Measurements from ENCODE around the gene RCBTB2. TPM values are rescaled to one million over a fixed set of nuclear protein-coding genes. Genes with fewer than 3 reads are reported as not detected.

The RCBTB2 gene
- total and polyA plus RNA-seq, 9 of the 15 experiments (the other 6 are each of a cell fraction or from before 2014, with no cell fraction given), result 0.91 to 3.3 (median 1.5) TPM

DNA sequence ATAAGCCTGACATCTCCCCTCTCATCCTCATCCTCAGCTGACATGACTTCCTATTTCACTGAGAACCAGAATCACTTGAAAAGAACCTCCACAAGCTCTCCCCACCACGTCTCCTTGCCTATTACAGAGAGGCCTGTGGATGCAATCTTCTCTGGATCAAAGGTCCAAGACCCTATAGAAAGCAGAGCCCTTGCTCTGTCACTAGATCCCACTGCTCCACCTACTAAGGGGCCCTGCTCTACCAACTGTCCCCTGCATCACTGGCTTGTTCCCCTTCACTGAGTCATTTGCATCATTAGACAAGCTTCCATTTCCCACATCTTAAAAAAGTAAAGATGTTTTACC lies 40.8 kb downstream of the RCBTB2 start:
- intact Hi-C loops (cut with micrococcal nuclease) (no loop called here), in situ Hi-C loops (cut with MboI) (no loop called here)
- Histone ChIP-seq H3K4me3 (no peak overlapping the region; the same call in 1 of the 2 replicates), H3K4me2 (ENCODE audit: insufficient read depth, low read length) (peak overlapping the region; percentile 73), H3K27me3 (ENCODE audit: control insufficient read depth in 2 of 2, insufficient read depth in 2 of 2, low read length in 2 of 2) (no peaks in the 10 kb centered on the region), H3K27ac (ENCODE audit: extremely low read depth, low read depth, low read length) (no peak overlapping the region), H3K9ac (ENCODE audit: insufficient read depth in 1 of 2, low read depth in 2 of 2, low read length in 2 of 2) (no peak overlapping the region), H3K36me3 (ENCODE audit: control insufficient read depth, insufficient read depth, low read length) (no peaks in the 10 kb centered on the region), H3K4me1 (replicated peaks in 1 of 2; ENCODE audit: control insufficient read depth in 2 of 2, insufficient read depth in 2 of 2, low read length in 2 of 2) (peaks cover 0 to 6% of the 10 kb centered on the region in 2 experiments; a peak in 2 of 5 replicates), H3K9me1 (ENCODE audit: control insufficient read depth, insufficient read depth, low read length) (no peaks in the 10 kb centered on the region), H2AFZ (ENCODE audit: low read depth, low read length) (peak overlapping the region; percentile 93), H3K9me3 (replicated peaks; ENCODE audit: control insufficient read depth, insufficient read depth, low read depth, low read length) (no peaks in the 10 kb centered on the region), H4K20me1 (replicated peaks; ENCODE audit: control insufficient read depth, insufficient read depth, low read length) (no peaks in the 10 kb centered on the region), H3K79me2 (ENCODE audit: control insufficient read depth, insufficient read depth, low read length) (no peaks in the 10 kb centered on the region)
- TSS peak; percentile 58 for BruUV-seq (replicated peaks)
- ATAC-seq (peak; percentile 59), DNase-seq (ENCODE audit: extremely low read depth in 1 of 4, low spot score in 3 of 4) (no peak), FAIRE-seq (no peak)
- ChIA-PET CTCF (ENCODE audit: low intra/inter-chr PET ratio) (no interaction called here), POLR2A (interaction anchor here (0.6 kb wide), 2 partner anchors 324 to 627 kb away, joined by 3 read pairs; no protein-coding TSS in a partner anchor)
- 60% methylated on average over 1 of the region's 1 CpG for WGBS (ENCODE audit: insufficient coverage, low coverage, missing lambda C conversion rate)
- TF ChIP-seq CHCHD3 (CRISPR knock-in tag; IDR thresholded peaks at IDR 0.05), result no peak
- no peak for TF ChIP-seq SMAD3 (CRISPR knock-in tag; conservative IDR thresholded peaks at IDR 0.05)
- no peak for TF ChIP-seq PCBP1 (IDR thresholded peaks at IDR 0.05; ENCODE audit: low read depth, low read length, poor library complexity, severe bottlenecking)
- no peak for TF ChIP-seq ETS1 (conservative IDR thresholded peaks at IDR 0.05; ENCODE audit: control insufficient read depth, low read depth, low read length)
- TF ChIP-seq ZNF24 (IDR thresholded peaks at IDR 0.05), result no peak
- no peak for TF ChIP-seq STAT5A (IDR thresholded peaks at IDR 0.05; ENCODE audit: borderline replicate concordance, low read length)
- TF ChIP-seq, protein P1, sequence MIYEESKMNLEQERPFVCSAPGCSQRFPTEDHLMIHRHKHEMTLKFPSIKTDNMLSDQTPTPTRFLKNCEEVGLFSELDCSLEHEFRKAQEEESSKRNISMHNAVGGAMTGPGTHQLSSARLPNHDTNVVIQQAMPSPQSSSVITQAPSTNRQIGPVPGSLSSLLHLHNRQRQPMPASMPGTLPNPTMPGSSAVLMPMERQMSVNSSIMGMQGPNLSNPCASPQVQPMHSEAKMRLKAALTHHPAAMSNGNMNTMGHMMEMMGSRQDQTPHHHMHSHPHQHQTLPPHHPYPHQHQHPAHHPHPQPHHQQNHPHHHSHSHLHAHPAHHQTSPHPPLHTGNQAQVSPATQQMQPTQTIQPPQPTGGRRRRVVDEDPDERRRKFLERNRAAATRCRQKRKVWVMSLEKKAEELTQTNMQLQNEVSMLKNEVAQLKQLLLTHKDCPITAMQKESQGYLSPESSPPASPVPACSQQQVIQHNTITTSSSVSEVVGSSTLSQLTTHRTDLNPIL (CRISPR knock-in tag; IDR thresholded peaks at IDR 0.05), result no peak
- no peak for TF ChIP-seq XRCC4 (IDR thresholded peaks at IDR 0.05; ENCODE audit: extremely low read depth, insufficient read depth, insufficient read length)
- no peak for TF ChIP-seq JUND (IDR thresholded peaks at IDR 0.05; ENCODE audit: borderline replicate concordance, low read depth, low read length)
- TF ChIP-seq JUND (tag; IDR thresholded peaks at IDR 0.05; ENCODE audit: borderline replicate concordance, low read depth, low read length), result no peak
- no peak for TF ChIP-seq ARID2 (IDR thresholded peaks at IDR 0.05)
- TF ChIP-seq, protein P2, sequence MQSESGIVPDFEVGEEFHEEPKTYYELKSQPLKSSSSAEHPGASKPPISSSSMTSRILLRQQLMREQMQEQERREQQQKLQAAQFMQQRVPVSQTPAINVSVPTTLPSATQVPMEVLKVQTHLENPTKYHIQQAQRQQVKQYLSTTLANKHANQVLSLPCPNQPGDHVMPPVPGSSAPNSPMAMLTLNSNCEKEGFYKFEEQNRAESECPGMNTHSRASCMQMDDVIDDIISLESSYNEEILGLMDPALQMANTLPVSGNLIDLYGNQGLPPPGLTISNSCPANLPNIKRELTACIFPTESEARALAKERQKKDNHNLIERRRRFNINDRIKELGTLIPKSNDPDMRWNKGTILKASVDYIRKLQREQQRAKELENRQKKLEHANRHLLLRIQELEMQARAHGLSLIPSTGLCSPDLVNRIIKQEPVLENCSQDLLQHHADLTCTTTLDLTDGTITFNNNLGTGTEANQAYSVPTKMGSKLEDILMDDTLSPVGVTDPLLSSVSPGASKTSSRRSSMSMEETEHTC (IDR thresholded peaks at IDR 0.05), result no peak
- TF ChIP-seq, protein P3, sequence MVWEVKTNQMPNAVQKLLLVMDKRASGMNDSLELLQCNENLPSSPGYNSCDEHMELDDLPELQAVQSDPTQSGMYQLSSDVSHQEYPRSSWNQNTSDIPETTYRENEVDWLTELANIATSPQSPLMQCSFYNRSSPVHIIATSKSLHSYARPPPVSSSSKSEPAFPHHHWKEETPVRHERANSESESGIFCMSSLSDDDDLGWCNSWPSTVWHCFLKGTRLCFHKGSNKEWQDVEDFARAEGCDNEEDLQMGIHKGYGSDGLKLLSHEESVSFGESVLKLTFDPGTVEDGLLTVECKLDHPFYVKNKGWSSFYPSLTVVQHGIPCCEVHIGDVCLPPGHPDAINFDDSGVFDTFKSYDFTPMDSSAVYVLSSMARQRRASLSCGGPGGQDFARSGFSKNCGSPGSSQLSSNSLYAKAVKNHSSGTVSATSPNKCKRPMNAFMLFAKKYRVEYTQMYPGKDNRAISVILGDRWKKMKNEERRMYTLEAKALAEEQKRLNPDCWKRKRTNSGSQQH (CRISPR knock-in tag; IDR thresholded peaks at IDR 0.05), result no peak
- no peak for TF ChIP-seq TBP (optimal IDR thresholded peaks at IDR 0.05; ENCODE audit: low read depth, low read length)
- no peak for TF ChIP-seq RBBP5 (IDR thresholded peaks at IDR 0.05; ENCODE audit: borderline replicate concordance, insufficient read depth, low read length, poor library complexity, severe bottlenecking)
- TF ChIP-seq MAFG (tag; conservative IDR thresholded peaks at IDR 0.05), result no peak
